ENCODE data around the gene LCE1B.

LCE1B gene, protein sequence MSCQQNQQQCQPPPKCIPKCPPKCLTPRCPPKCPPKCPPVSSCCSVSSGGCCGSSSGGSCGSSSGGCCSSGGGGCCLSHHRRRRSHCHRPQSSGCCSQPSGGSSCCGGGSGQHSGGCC

DNA sequence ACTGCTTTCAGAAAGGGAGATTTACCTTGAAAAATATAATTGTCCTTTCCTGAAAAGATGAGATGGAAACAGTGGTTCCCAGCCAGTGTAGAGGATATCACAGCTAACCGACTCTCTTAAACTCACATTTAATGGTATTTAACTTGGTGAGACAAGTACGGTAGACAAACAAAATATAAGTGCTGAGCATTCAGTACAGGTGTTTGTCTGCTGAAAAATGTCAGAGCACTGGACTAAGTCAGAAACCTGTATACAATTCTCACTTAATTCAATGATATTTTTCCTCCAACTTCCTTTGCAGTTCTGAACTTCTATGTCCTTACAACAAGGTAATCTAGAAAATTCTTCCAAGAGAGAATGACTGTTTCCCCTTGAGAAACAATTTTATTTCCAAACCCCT, at the start of gene LCE1B:
Gene LCE1B, plus strand, starts transcription at position 301 of the 400 bp plus-strand sequence. CDS start 476 bp downstream, outside the sequence.
- DNase-seq: no peak

DNA sequence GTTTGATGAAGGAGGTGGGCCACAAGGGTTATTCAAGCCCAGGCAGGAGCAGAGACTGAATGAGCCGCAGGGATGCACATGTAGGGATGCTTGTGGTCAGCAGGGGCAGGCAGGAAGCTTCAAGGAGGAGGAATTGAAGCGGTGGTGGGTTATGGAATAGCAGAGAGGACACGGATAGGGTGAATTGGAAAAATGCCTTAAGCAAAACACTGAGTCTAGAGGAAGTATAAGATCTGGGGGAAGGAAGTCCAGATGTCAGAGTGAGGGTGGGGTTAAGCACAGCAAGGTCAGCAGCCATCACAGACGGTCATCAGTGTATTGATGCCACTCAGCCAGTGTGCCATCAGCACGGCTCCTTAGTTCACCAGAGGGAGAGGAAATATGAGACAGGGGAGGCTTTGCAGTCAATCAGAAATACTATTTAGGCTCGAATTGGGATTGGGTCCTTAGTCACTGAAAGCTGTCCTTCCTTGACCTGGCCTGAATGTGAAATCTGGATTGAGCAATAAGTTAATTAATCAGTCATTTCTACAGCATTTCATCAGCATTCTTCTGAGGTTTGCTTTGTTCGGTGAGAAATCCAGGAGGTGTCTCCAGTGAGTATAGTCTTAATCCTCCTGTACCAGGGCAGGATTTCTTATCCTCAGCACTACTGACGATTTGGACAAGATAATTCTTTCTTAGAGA, 42.8 kb upstream of the LCE1B start:
- DNase-seq: no peak

DNA sequence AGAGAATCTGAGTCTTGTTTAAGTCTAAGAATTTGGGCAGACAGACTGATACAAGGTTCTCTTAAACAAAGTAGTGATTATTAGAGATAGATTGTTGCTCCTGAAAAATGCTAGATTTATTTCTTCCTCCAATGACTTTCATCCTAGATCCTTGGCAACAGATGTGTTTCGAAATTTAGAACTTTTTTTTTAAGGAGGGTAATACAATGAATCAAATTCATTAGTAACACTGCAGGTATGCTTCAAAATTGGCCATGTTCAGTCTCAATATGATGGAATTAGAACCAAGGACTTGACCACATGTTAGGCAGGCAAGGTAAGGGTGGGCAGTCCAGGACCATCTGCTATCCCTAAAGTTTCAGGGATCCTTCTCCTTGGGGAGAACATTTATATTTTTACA, 41.4 kb upstream of the LCE1B start:
- no peak for DNase-seq

DNA sequence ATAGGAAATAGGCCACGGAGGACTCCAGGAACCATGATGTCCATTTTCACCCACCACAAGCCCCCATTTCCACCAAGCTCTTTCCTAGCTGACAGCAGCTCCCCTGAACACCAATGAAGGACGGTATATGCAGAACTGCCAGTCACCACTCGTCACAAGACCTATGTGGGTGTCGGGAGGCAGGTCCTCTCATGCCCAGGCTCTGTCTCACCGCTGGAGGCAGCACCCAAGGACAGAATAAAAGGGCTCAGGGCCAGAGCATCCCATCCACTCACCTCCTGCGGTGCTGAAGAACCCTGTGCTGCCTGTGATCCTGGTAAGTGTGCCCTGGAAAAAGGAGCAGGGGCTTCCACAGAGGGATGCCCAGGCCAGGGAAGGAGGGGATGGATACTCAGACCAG, 36.9 kb upstream of the LCE1B start, which contains the start of gene LCE1F:
Gene LCE1F, plus strand, starts transcription at position 266 of the 400 bp plus-strand sequence. CDS start 1,232 bp downstream, outside the sequence.
- no peak for DNase-seq

DNA sequence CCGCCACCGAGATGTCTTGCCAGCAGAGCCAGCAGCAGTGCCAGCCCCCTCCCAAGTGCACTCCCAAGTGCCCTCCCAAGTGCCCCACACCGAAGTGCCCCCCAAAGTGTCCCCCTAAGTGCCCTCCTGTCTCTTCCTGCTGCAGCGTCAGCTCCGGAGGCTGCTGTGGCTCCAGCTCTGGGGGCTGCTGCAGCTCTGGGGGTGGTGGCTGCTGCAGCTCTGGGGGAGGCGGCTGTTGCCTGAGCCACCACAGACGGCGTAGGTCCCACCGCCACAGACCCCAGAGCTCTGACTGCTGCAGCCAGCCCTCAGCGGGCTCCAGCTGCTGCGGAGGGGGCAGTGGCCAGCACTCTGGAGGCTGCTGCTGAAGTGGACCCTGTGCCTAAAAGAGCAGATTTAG, 35.4 kb upstream of the LCE1B start:
- DNase-seq: no peak

DNA sequence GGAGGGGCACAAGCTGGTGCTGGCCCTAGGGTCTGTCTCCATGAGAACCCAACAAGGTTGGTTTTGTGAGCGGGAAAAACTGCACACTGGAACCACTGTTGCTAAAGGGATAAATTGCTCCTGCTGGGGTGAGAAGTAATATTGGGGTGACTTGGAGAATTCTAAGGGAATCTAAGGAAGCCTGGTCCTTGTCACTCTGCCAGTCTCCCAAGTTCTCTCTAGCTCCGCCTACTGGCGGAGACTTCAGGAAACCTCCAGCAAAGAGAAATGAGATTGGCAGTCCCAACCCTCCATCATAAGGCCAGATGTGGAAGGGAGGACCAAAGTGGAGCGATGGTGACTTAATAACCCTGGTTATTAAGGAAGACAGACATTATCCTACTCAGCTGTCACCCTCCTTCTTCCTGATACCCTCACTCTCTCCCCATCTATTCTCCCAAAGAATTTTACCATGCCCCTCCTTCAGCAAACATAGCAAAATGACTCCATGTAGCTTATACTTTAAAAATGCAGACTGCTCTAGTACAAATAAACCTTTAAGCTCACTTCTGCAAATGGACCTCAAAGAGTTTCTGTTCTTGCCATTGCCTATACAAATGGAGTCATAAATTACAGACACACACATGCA, 34.1 kb upstream of the LCE1B start:
- DNase-seq: no peak

DNA sequence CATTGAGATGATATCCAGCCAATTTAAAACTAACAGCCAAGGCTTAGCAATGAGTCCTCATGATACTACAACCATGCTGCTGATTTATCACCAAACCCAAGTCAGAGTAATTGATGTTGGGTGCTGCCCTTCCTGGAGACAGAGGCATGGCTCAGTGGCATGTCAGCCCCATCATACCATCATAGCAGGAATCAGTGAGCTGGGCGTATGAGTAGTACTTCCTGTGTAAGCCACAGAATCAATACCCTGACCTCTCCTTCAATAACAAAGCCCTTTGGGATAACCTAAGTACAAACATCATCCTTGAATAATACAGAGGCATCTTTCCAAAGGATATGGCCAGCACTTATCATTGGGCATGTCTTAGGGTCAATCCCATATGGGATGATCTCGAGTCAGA, 28.7 kb upstream of the LCE1B start:
- DNase-seq: no peak

DNA sequence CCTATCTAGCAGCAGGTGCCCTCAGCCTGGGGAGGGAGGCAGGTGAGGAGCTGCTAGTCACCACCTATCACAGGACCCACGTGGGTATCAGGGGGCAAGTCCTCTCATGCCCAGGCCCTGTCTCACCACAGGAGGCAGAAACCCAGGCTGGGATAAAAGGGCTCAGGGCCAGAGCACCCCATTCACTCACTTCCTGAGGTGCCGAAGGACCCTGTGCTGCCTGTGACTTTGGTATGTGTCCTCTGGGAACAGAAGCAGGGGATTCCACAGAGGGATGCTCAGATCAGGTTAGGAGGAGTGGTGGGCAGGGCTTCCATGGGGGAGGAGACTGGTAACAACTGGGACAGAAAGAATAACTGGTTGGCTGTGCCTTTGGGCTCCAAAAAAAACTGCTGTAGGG, 25.7 kb upstream of the LCE1B start, which contains the start of gene LCE1E:
Gene LCE1E, plus strand, starts transcription at position 181 of the 400 bp plus-strand sequence. CDS start 1,043 bp downstream, outside the sequence.
- no peak for DNase-seq

DNA sequence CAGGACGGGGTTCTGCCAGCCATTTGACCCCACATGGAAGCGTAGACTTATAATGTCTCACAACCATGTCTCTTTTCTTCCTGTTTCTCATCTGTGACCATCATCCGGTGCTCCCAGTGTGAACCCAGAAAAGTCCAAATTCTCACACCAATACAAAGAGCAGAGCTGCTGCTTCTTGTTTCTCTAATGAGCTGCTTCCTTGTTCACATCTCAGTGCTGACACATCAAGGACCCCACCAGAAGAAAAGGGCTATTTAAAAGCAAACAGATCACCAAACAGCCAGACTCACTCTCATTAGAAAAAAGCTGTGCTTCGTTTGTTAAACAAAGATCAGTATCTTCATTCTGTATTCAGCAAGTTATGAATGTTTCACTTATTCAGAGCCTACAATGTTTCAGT, 16.1 kb upstream of the LCE1B start:
- DNase-seq: no peak

DNA sequence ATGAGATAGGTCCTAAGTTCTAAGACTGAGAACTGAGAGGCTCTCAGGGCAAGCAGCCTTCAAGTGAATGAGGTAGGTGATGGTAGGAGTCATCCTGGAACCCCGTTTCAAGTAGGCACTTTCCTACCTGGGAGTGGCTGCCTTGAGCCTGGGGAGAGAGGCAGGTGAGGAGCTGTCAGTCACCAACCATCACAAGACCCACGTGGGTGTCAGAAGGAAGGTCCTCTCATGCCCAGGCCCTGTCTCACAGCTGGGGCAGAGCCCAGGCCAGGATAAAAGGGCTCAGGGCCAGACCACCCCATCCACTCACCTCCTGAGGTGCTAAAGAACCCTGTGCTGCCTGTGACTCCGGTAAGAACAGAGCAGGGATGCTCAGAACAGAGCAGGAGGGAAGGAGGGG, 15.3 kb upstream of the LCE1B start, which contains the start of gene LCE1D:
Gene LCE1D, plus strand, starts transcription at position 301 of the 400 bp plus-strand sequence. CDS start 1,074 bp downstream, outside the sequence.
- no peak for DNase-seq

DNA sequence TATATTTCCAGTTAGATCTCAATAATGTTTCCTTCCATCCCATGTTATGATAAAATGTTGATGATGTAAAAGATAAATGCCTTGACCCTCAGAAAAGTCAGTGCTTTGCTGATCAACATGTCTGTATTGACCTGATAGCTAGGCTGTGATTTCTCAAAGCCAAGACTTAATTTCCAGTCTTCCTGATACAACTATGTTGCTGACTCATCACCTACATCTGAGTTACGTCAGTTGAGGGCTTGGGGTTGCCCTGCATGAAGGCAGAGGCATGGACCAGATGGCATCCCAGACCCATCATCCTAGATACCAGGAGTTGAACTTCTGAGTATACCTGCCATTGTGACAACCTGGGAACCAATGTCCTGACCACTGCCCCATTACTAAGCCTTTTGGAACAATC, 10.4 kb upstream of the LCE1B start:
- no peak for DNase-seq

DNA sequence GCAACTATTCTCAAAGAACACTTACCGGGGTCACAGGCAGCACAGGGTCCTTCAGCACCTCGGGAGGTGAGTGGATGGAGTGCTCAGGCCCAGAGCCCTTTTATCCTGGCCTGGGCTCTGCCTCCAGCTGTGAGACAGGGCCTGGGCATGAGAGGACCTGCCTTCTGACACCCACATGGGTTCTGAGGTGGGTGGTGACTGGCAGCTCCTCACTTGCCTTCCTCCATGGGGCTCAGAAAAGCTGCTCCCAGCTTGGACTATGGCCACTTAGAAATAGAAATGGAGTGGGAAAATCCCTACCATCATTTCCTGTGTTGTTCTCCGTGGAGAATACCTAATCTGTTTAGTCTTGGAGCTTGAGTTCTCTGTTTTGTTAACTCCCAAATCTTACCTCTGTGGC, 5.2 kb upstream of the LCE1B start, which contains the start of gene LCE1C:
Gene LCE1C, minus strand, starts transcription at position 76 of the 400 bp plus-strand sequence. CDS start 1,173 bp downstream, outside the sequence.
- DNase-seq: no peak

DNA sequence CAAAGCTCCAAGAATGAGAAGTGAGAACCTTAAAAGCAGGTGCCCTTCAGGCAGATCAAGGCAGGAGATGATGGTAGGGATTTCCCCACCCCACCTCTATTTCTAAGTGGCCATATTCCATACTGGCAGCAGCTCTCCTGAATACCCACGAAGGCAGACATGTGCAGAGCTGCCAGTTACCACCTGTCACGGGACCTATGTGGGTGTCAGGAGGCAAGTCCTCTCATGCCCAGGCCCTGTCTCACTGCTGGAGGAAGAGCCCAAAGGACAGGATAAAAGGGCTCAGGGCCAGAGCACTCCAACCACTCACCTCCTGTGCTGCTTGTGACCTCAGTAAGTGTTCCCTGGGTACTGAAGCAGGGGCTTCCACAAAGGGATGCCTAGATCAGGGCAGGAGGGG, 721 bp upstream of the LCE1B start:
- no peak for DNase-seq

DNA sequence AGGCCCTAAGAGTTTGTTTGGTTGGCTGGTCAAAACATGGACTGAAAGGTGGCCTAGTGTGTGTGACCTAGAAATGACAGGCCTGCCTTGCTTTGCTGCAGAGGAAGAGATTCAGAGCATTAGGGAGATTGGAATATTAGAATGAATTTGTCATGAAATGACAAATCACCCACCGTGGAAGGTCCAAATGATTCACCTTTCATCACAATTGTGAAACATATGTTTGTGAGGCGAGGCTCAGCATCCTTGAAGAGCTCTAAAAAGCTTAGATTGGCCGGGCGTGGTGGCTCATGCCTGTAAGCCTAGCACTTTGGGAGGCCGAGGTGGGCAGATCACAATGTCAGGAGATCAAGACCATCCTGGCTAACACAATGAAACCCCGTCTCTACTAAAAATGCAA, 5.5 kb downstream of the LCE1B start:
- no peak for DNase-seq

DNA sequence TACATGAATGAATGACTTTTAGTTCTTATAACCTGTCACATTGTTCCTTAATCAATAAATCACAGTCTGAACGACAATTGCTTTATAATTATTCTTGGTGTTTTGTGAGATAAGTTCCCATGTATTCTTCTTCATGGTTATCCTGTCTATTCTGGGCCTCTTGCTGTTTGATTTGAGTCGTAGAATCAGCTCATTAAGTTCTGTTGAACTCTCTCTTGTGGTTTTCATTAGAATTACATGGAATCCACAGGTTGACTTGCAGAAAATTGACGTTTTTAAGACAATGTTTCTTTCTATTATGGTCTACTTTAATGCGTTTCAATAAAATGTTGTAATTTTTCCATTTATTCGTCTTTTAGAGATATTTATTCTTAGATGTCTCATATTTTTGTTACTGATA, 11.5 kb downstream of the LCE1B start:
- DNase-seq: no peak

DNA sequence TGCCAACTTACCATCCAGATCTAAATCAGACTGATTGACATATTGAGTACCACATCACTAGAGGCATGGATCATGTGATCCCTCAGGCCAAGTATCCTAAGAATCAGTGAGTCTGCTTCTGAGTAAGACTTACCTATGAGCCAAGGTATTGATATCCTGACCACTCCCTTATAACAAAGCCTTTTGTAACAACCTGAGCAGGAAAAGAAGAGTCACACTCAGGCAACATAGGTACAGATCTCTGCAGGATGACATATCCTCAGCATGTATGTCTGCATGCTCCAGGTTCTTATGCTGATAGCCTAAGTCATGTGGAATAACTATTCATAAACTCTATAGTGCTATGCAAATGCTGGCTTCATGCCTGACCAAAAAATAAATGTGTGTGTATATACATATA, 13.2 kb downstream of the LCE1B start:
- DNase-seq: no peak

DNA sequence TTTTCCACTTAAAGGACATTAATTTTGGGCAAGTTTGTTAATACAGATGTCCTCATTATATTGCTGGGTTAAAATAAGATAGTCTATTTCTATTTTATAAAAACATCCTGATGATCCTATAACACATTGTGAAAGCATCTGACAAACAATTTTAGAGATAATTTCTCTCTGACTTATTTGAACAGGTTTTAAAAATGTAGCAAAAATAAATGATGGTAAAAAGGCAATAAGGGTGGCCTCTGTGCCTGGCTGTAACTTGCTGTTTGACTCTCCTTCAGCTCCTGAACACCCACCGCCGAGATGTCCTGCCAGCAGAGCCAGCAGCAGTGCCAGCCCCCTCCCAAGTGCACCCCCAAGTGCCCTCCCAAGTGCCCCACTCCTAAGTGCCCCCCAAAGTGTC, 15.4 kb downstream of the LCE1B start, which contains the start of gene LCE1A:
Gene LCE1A, plus strand, starts transcription at position 301 of the 400 bp plus-strand sequence. Its CDS starts 0 bp downstream, at position 301.
- no peak for DNase-seq

DNA sequence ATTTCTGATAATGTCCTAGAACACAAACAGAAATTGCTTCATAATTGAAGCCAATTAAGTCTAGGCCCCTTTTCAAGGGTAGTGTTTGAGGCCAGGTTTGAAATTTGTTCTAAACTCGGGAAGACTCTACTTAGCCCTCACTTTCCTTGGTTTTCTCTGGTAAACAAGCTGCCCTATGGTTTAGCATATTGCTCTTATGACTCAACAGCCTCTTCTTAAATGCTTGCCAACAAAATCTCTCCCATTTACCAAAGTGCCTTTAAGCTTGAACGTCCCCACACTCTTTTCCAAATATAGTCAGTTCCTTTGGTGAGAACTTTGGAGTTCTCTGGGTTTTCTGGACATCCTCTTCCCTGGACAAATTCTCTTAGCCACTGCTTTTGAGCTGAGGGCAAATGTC, 25.1 kb downstream of the LCE1B start:
- no peak for DNase-seq

DNA sequence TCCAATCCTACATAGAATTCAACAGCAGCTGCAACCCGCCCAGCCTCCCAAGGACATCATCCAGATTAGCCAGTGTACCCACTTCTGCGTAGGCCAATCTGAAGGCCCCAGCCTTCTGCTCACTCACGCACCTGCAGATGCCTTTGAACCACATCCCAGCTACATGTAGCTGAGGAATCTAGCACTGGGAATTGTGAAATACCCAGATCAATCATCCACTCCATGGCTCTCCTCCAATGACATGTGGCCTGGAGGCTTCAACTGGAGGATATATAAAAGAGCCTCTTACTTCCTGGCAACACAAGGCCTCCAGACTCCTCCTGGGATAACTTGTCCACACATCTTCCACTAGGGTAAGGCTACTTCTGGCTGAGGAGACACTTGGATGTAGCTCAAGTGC, 30.8 kb downstream of the LCE1B start, which contains the start of gene LCE6A:
Gene LCE6A, plus strand, starts transcription at position 301 of the 400 bp plus-strand sequence. CDS start 665 bp downstream, outside the sequence.
- no peak for DNase-seq

DNA sequence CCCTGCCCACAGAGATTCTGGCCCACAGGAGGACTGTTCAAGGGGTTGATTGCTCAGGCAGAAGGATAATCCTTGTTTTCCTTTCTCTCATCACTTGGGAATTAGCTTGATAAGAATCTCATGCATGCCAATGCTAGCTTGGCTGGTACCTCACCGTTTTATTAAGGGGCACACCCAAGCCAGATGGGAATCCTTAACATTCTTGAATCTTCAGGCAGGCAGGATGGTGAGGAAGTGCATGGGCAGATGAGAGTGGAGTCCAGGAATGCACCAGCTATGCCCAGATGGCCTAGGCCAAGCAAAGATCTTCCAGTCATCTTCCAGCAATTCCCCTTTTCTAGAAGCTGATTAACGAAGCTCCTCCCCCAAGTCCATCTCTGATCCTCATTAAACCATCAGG, 43.9 kb downstream of the LCE1B start:
- DNase-seq: no peak

DNA sequence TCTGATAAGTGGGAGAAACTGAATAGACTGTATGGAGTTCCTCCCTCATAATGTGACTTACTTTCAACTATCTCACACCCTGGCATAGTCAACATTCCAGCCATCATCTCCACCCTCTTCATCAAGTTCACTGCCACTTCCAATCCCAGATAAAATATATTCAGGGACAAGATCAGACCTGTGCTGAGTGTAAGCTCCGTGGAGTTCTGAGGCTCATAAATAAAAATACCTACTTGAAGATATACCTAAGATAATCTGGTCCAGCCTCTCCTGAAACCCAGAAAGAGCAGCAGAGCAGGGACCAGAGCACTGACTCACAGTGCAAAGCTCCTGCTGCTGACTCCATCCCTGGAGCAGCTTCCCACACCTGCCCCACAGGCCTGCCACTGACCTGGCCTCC, 46.3 kb downstream of the LCE1B start:
- DNase-seq: no peak

DNA sequence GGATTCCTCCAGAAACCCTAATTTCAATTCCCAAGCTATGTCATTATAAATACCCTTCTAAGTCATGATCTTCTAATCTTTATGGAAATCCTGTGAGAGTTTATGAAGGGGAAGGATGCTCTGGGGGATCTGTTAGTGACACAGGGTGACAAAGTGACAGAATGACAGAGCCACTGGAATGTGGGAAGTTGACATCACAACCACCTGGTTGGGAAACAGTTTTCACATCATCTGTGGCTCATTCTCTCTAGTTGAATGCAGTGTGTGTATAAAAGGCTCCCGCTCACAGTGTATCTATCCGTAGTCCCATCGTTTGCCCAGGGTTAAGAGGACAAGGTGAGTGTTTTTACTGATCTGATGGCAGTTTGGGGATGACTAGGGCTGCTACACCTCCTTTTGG, 47.9 kb downstream of the LCE1B start, which contains the start of gene LCE7A:
Gene LCE7A, plus strand, starts transcription at position 301 of the 400 bp plus-strand sequence. CDS start 702 bp downstream, outside the sequence.
- DNase-seq: no peak
